Measurements from ENCODE around the gene LRRC7. TPM values are rescaled to one million over a fixed set of nuclear protein-coding genes. Genes with fewer than 3 reads are reported as not detected.

LRRC7 gene
- total and polyA plus RNA-seq, 2 of the 8 experiments (the other 6 are each of a cell fraction or from before 2014, with no cell fraction given), result 0.03 to 0.17 TPM

- no peak for TF ChIP-seq ATF3 (IDR thresholded peaks at IDR 0.05; ENCODE audit: insufficient read depth, low read depth, low read length)
- no peak for TF ChIP-seq GTF2F1 (IDR thresholded peaks at IDR 0.05; ENCODE audit: borderline replicate concordance, low read depth, low read length)
- peak; percentile 93 for TF ChIP-seq EGR1 (IDR thresholded peaks at IDR 0.05; ENCODE audit: borderline replicate concordance, low read depth, low read length)
- TF ChIP-seq POU5F1 (IDR thresholded peaks at IDR 0.05; ENCODE audit: low read depth, low read length), result no peak
- TF ChIP-seq KDM4A (IDR thresholded peaks at IDR 0.05; ENCODE audit: low read depth, low read length, severe bottlenecking), result peak; percentile 9
- no peak for TF ChIP-seq KDM5A (IDR thresholded peaks at IDR 0.05; ENCODE audit: low read length)
- no peak for TF ChIP-seq SUZ12 (IDR thresholded peaks at IDR 0.05; ENCODE audit: low read length)
Measured at GRCh38 chr1:69569576-69570328, 2.0 kb downstream of the LRRC7 start (continued).
